PC-9 (cell line): ENCODE results near the gene CD151.

Experiments used
- EZH2 ChIP-seq: fragments of 200-600 bp; sonication (generic); IDR thresholded peaks from 2 replicates; pipeline ENCODE4 v1.8.0; 2017; ENCODE audit warnings: antibody characterized with exemption, low read depth
- TF ChIP-seq, protein P1 (sequence below): fragments of 200-600 bp; sonication (generic); conservative IDR thresholded peaks from 2 replicates; pipeline ENCODE4 v1.6.1; 2017; ENCODE audit warnings: mixed run types, antibody characterized with exemption, mild to moderate bottlenecking, moderate library complexity

DNA sequence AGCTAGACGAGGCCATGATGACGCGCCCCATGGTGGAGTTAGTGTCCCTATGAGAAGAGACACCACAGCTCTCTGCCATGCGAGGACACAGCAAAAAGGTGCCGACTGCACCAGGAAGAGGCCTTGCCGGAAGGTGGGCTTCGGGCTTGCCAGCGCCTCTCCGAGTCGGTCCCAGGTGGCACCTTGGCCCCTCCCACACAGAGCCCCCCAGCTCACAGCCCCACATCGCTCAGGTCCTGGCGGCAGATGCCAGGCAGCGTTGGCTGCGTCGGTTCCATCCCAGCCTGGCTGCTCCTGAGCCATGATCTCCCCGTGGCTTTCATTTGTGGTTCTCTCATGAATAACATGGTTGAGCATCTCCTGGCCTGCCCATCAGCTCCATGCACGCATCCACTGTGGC is 53.8 kb downstream of the CD151 start:
- TF ChIP-seq EZH2 = no peak
- TF ChIP-seq, protein P1, sequence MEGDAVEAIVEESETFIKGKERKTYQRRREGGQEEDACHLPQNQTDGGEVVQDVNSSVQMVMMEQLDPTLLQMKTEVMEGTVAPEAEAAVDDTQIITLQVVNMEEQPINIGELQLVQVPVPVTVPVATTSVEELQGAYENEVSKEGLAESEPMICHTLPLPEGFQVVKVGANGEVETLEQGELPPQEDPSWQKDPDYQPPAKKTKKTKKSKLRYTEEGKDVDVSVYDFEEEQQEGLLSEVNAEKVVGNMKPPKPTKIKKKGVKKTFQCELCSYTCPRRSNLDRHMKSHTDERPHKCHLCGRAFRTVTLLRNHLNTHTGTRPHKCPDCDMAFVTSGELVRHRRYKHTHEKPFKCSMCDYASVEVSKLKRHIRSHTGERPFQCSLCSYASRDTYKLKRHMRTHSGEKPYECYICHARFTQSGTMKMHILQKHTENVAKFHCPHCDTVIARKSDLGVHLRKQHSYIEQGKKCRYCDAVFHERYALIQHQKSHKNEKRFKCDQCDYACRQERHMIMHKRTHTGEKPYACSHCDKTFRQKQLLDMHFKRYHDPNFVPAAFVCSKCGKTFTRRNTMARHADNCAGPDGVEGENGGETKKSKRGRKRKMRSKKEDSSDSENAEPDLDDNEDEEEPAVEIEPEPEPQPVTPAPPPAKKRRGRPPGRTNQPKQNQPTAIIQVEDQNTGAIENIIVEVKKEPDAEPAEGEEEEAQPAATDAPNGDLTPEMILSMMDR = no peak
